ENCODE data around the gene STOX1. TPM values are rescaled to one million over a fixed set of nuclear protein-coding genes. Genes with fewer than 3 reads are reported as not detected.
A peak's percentile ranks its signal among the peaks of the same experiment; 100 is the strongest.
"Not testable (repeated sequence)": the region's sequence is repeated elsewhere in the genome, so short reads cannot be mapped to it uniquely, and the experiment has no call there.

The STOX1 gene
- total and polyA plus RNA-seq, 5 experiments from 2014 or later: 0.29 to 1.1 (median 0.52) TPM

GRCh38 chr10:68924593-68924992 is 97.3 kb downstream of the STOX1 start:
- POLR2A ChIA-PET: interaction anchor here (0.7 kb wide), 1 partner anchor 167 kb away, joined by 6 read pairs; no protein-coding TSS in a partner anchor
- Mint-ChIP-seq H3K27ac (peak overlapping the region in 5 of 10 donors; percentile 0 to 66 (median 22)), H3K4me3 (no peak overlapping the region), H3K36me3 (peaks cover 0 to 77% (median 3%) of the 10 kb centered on the region in 3 donors), H3K9me3 (no peaks in the 10 kb centered on the region), H3K4me1 (peaks cover 4 to 12% (median 8%) of the 10 kb centered on the region in 4 donors), H3K27me3 (no peaks in the 10 kb centered on the region)
- no peak for DNase-seq
- ATAC-seq: no peak

GRCh38 chr10:68925489-68925888 is 98.2 kb downstream of the STOX1 start:
- Mint-ChIP-seq H3K36me3 (peaks cover 0 to 77% (median 3%) of the 10 kb centered on the region in 3 donors), H3K27ac (peak overlapping the region in 2 of 10 donors; percentile 31 to 69), H3K4me1 (peaks cover 4 to 16% (median 8%) of the 10 kb centered on the region in 4 donors), H3K27me3 (no peaks in the 10 kb centered on the region), H3K9me3 (no peaks in the 10 kb centered on the region), H3K4me3 (no peak overlapping the region)
- no peak for ATAC-seq
- DNase-seq: no peak
- POLR2A ChIA-PET: no interaction called here

GRCh38 chr10:68929157-68929556 is 101.8 kb downstream of the STOX1 start:
- Mint-ChIP-seq H3K27ac (peak overlapping the region in 5 of 10 donors; percentile 19 to 79 (median 39)), H3K36me3 (peaks cover 0 to 72% (median 11%) of the 10 kb centered on the region in 3 donors), H3K4me1 (peaks cover 2 to 26% (median 8%) of the 10 kb centered on the region in 4 donors)
- H3K9me3 Mint-ChIP-seq, H3K27me3 Mint-ChIP-seq, ATAC-seq, DNase-seq, H3K4me3 Mint-ChIP-seq, POLR2A ChIA-PET: not testable (repeated sequence)

GRCh38 chr10:68929888-68930287 is 102.6 kb downstream of the STOX1 start:
- H3K27ac Mint-ChIP-seq: peak overlapping the region in 2 of 10 donors; percentile 39 to 53
- DNase-seq, ATAC-seq, H3K27me3 Mint-ChIP-seq, H3K4me3 Mint-ChIP-seq, H3K9me3 Mint-ChIP-seq: not testable (repeated sequence)
- POLR2A ChIA-PET: interaction anchor here (0.7 kb wide), 1 partner anchor 47 kb away, joined by 4 read pairs; no protein-coding TSS in a partner anchor
- peaks cover 0 to 72% (median 11%) of the 10 kb centered on the region in 3 donors for H3K36me3 Mint-ChIP-seq
- peaks cover 0 to 20% (median 7%) of the 10 kb centered on the region in 4 donors for H3K4me1 Mint-ChIP-seq

GRCh38 chr10:68932860-68933259 is 105.5 kb downstream of the STOX1 start:
- not testable (repeated sequence) for DNase-seq, H3K27ac Mint-ChIP-seq, H3K4me3 Mint-ChIP-seq, H3K9me3 Mint-ChIP-seq, H3K27me3 Mint-ChIP-seq, ATAC-seq
- POLR2A ChIA-PET: interaction anchor here (0.6 kb wide), 1 partner anchor 24 kb away, joined by 4 read pairs; no protein-coding TSS in a partner anchor
- Mint-ChIP-seq H3K36me3 (peaks cover 0 to 79% (median 18%) of the 10 kb centered on the region in 3 donors), H3K4me1 (peaks cover 0 to 20% (median 6%) of the 10 kb centered on the region in 4 donors)

- peaks cover 0 to 27% (median 6%) of the 10 kb centered on the region in 4 donors for H3K4me1 Mint-ChIP-seq
- ATAC-seq (no peak), DNase-seq (no peak)
- POLR2A ChIA-PET: no interaction called here
- H3K4me3 Mint-ChIP-seq: no peak overlapping the region
- H3K36me3 Mint-ChIP-seq: peaks cover 7 to 84% (median 19%) of the 10 kb centered on the region in 3 donors
- H3K27me3 Mint-ChIP-seq: no peaks in the 10 kb centered on the region
- H3K27ac Mint-ChIP-seq: peak overlapping the region in 1 of 10 donors; percentile 25
- no peaks in the 10 kb centered on the region for H3K9me3 Mint-ChIP-seq
These were observed 107.7 kb downstream of the STOX1 start for GRCh38 chr10:68934994-68935393.

- Mint-ChIP-seq H3K9me3 (no peaks in the 10 kb centered on the region), H3K4me1 (peaks cover 0 to 7% (median 1%) of the 10 kb centered on the region in 4 donors), H3K36me3 (peaks cover 7 to 79% (median 11%) of the 10 kb centered on the region in 3 donors), H3K27ac (peak overlapping the region in 5 of 10 donors; percentile 25 to 69 (median 65)), H3K4me3 (no peak overlapping the region), H3K27me3 (no peaks in the 10 kb centered on the region)
- DNase-seq (no peak), ATAC-seq (no peak)
- POLR2A ChIA-PET: no interaction called here
These were observed 110.8 kb downstream of the STOX1 start for GRCh38 chr10:68938117-68938516.

- H3K9me3 Mint-ChIP-seq: no peaks in the 10 kb centered on the region
- peaks cover 7 to 81% (median 11%) of the 10 kb centered on the region in 3 donors for H3K36me3 Mint-ChIP-seq
- DNase-seq: no peak
- POLR2A ChIA-PET: interaction anchor here (0.6 kb wide), 1 partner anchor 181 kb away, joined by 4 read pairs; no protein-coding TSS in a partner anchor
- H3K27ac Mint-ChIP-seq: peak overlapping the region in 2 of 10 donors; percentile 59 to 68
- no peaks in the 10 kb centered on the region for H3K27me3 Mint-ChIP-seq
- H3K4me1 Mint-ChIP-seq: peaks cover 0 to 7% (median 1%) of the 10 kb centered on the region in 4 donors
- H3K4me3 Mint-ChIP-seq: no peak overlapping the region
- no peak for ATAC-seq
These were observed 111.6 kb downstream of the STOX1 start for GRCh38 chr10:68938884-68939283.

GRCh38 chr10:68940917-68941316 is 113.6 kb downstream of the STOX1 start:
- H3K27me3 Mint-ChIP-seq, ATAC-seq, H3K4me1 Mint-ChIP-seq, H3K4me3 Mint-ChIP-seq, H3K9me3 Mint-ChIP-seq, DNase-seq: not testable (repeated sequence)
- peak overlapping the region in 1 of 10 donors; percentile 1 for H3K27ac Mint-ChIP-seq
- POLR2A ChIA-PET: interaction anchor here (0.7 kb wide), 1 partner anchor 17 kb away, joined by 5 read pairs; no protein-coding TSS in a partner anchor
- peaks cover 7 to 77% (median 11%) of the 10 kb centered on the region in 3 donors for H3K36me3 Mint-ChIP-seq

Other genes with a start within 250 kb of the STOX1 start
- gene CCAR1, start 106.3 kb upstream of the STOX1 start, total RNA-seq: 100 to 1,000 TPM; 101 to 104 TPM
- gene CCAR1, start 106.3 kb upstream of the STOX1 start, polyA plus RNA-seq: 10 to 100 TPM; 29.6 to 48.1 (median 31.3) TPM
- 10 to 100 TPM; 55.7 to 55.9 TPM for gene DDX50, start 73.8 kb downstream of the STOX1 start, total RNA-seq
- 10 to 100 TPM; 34.1 to 45.7 (median 41.6) TPM for gene DDX50, start 73.8 kb downstream of the STOX1 start, polyA plus RNA-seq
- gene DDX21, start 128.6 kb downstream of the STOX1 start, total RNA-seq: 10 to 100 TPM; 55.5 to 59.3 TPM
- gene DDX21, start 128.6 kb downstream of the STOX1 start, polyA plus RNA-seq: 10 to 100 TPM; 14.6 to 19.1 (median 15.4) TPM
- 10 to 100 TPM; 12.6 to 15.6 TPM for gene KIFBP, start 161.3 kb downstream of the STOX1 start, total RNA-seq
- gene KIFBP, start 161.3 kb downstream of the STOX1 start, polyA plus RNA-seq: 1 to 10 TPM; 2.2 to 4.4 (median 2.4) TPM

All from naive thymus-derived CD8-positive, alpha-beta T cell (primary cell).